Left renal cortex interstitium (tissue), 4 donors: Measurements from ENCODE around the gene AGBL5. TPM values are rescaled to one million over a fixed set of nuclear protein-coding genes. Genes with fewer than 3 reads are reported as not detected.
"Not testable (repeated sequence)": the region's sequence is repeated elsewhere in the genome, so short reads cannot be mapped to it uniquely, and the experiment has no call there.

Source experiments
- DNase-seq, 4 donors: peaks; one replicate each; pipeline ENCODE4 v3.0.0-alpha.2; 2013; ENCODE audit warnings: low read depth in 4 of 4, low spot score in 2 of 4, missing footprints in 1 of 4
- polyA plus RNA-seq, 4 donors: library from polyadenylated mRNA; unstranded; fragments of 120-200 nt; gene quantifications; one replicate each; pipeline ENCODE4 v1.2.1, GENCODE V29; 2013; ENCODE audit not compliant: insufficient read length in 4 of 4

The AGBL5 gene
- polyA plus RNA-seq, 4 donors = 58.7 to 71.0 (median 65.6) TPM

- DNase-seq = not testable (repeated sequence)
These were observed 60.1 kb downstream of the AGBL5 start for GRCh38 chr2:27111392-27112078.

DNA sequence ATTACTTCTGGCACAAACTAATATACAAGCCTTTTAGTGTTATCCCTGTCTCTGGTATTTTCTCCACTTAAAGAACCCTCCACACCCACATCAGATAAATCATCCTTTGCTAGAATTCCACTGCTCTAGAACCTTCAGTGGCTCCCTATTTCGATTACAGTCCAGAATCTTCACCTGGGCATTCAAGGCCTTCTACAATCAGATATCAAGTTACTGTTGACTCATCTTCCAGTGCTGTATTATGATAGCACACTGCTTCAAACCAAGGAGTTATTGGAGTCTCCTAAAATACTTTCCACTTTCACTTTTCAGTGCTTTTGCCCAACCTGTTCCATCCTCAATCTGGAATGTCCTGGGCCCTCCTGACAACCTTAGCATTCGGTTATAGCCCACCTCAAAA lies 64.1 kb downstream of the AGBL5 start:
- DNase-seq = no peak

- DNase-seq = no peak
These were observed 66.6 kb downstream of the AGBL5 start for GRCh38 chr2:27117995-27118524.

DNA sequence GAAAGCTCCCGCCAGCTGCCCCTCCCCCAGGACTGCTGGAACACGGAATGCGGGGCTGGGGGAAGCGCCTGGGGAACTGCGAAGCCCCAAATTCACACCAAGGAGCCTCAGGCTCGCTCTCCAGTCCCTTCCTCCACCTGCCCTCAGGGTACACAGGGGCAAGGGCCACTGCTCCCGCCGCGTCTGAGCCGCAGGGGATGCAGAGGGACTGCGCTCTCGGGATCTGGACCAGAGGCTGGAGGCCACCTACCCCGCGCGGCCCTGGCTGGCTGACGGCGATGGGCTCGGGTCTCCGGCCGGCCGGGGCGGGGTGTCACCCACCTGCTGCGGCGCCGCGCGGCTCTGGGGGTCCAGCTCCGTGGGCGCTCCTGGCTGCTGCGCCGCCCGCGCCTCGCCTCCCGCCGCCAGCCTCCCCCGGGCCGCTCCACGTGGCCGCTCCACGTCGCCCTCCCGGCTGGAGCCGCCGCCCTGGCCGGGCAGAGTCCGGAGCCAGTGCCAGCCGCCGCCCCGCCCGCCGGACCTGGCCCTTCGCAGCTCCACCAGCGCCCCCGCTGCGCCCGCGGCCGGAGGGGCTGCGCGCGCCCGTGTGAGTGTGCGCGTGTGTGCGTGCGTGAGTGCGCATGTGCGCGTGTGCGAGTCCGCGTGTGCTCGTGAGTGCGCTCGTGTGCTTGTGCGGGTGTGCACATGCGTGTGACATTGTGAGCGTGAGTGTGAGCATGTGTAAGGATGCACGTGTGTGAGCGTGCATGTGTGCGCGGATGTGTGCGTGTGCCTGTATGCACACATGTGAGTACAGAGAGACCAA lies 67.3 kb downstream of the AGBL5 start, which contains the start of gene CGREF1:
Gene CGREF1 (minus strand): TSS at position 604 of the 805 bp plus-strand sequence. CDS start 14,762 bp downstream, outside the sequence.
- DNase-seq = no peak

DNA sequence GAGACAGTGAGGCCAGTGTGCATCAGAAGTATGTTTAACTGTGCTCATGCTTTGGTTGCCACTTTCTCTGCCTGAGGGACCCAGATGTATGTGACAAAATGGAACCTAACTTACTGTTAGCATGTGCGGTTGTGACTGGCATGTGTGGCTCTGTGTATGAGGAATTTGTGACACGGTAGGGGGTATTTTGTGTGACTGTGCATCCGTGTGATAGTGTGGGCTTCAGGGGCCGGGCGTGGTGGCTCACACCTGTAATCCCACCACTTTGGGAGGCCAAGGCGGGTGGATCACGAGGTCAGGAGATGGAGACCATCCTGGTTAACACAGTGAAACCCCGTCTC lies 67.8 kb downstream of the AGBL5 start:
- not testable (repeated sequence) for DNase-seq

Other genes starting within 250 kb of the AGBL5 start
- gene DPYSL5, start 203.5 kb upstream of the AGBL5 start, polyA plus RNA-seq = 1 to 10 TPM; 4.5 to 7.7 (median 6.3) TPM
- gene MAPRE3, start 81.0 kb upstream of the AGBL5 start, polyA plus RNA-seq = 10 to 100 TPM; 11.2 to 16.6 (median 13.6) TPM
- gene TMEM214, start 18.7 kb upstream of the AGBL5 start, polyA plus RNA-seq = 10 to 100 TPM; 52.6 to 75.7 (median 61.0) TPM
- 100 to 1,000 TPM; 222 to 297 (median 264) TPM for gene OST4, start 20.0 kb downstream of the AGBL5 start, polyA plus RNA-seq
- gene EMILIN1, start 26.9 kb downstream of the AGBL5 start, polyA plus RNA-seq = 100 to 1,000 TPM in 2 of 4 donors, 10 to 100 TPM in 2; 75.5 to 182 (median 99.1) TPM
- gene KHK, start 35.1 kb downstream of the AGBL5 start, polyA plus RNA-seq = 10 to 100 TPM; 45.4 to 55.6 (median 52.0) TPM
- gene CGREF1, start 67.5 kb downstream of the AGBL5 start, polyA plus RNA-seq = 1 to 10 TPM; 5.4 to 7.3 (median 6.5) TPM
- 1 to 10 TPM in 3 of 4 donors, under 1 TPM in 1; 0.99 to 2.0 (median 1.3) TPM for gene ABHD1, start 72.1 kb downstream of the AGBL5 start, polyA plus RNA-seq
- 10 to 100 TPM; 46.6 to 54.1 (median 52.2) TPM for gene PREB, start 83.0 kb downstream of the AGBL5 start, polyA plus RNA-seq
- gene PRR30, start 87.7 kb downstream of the AGBL5 start, polyA plus RNA-seq = not detected
- under 1 TPM; 0.42 to 0.76 (median 0.70) TPM for gene TCF23, start 97.3 kb downstream of the AGBL5 start, polyA plus RNA-seq
- gene ATRAID, start 160.4 kb downstream of the AGBL5 start, polyA plus RNA-seq = 100 to 1,000 TPM; 144 to 186 (median 158) TPM
- gene SLC5A6, start 160.6 kb downstream of the AGBL5 start, polyA plus RNA-seq = 10 to 100 TPM; 29.6 to 48.6 (median 39.4) TPM
- gene CAD, start 165.7 kb downstream of the AGBL5 start, polyA plus RNA-seq = 10 to 100 TPM; 34.7 to 63.8 (median 46.3) TPM
- 10 to 100 TPM in 1 of 4 donors, 1 to 10 TPM in 3; 5.3 to 11.2 (median 7.0) TPM for gene SLC30A3, start 211.4 kb downstream of the AGBL5 start, polyA plus RNA-seq
- 1 to 10 TPM in 2 of 4 donors, under 1 TPM in 2; 0.43 to 1.6 (median 0.83) TPM for gene DNAJC5G, start 223.8 kb downstream of the AGBL5 start, polyA plus RNA-seq
- gene TRIM54, start 230.8 kb downstream of the AGBL5 start, polyA plus RNA-seq = 1 to 10 TPM; 3.4 to 8.7 (median 4.7) TPM